Spleen (tissue), 11 donors: ENCODE data around the gene WDR35. TPM values are rescaled to one million over a fixed set of nuclear protein-coding genes. Genes with fewer than 3 reads are reported as not detected.
A peak's percentile ranks its signal among the peaks of the same experiment; 100 is the strongest.

ENCODE experiments used
- DNase-seq: peaks from one replicate; pipeline ENCODE4 v3.0.0-alpha.2; 2020
- H3K27ac ChIP-seq, 8 donors: fragments of 200-600 bp; sonication (generic) in 7 of 8; 1 replicate in 4 of 8; 2 replicates in 4 of 8; pipeline versions ENCODE4 v1.5.0 to v1.8.0; 2016 to 2021; ENCODE audit warnings: inconsistent platforms in 4 of 8, mild to moderate bottlenecking in 4 of 8, moderate library complexity in 1 of 8
- H3K27me3 ChIP-seq, 7 donors: fragments of 200-600 bp; sonication (generic) in 6 of 7; replicated peaks in 1 of 7; 1 replicate in 4 of 7; 2 replicates in 3 of 7; pipeline versions ENCODE4 v1.5.0 to v1.8.0; 2016 to 2021; ENCODE audit warnings: inconsistent platforms in 3 of 7, mild to moderate bottlenecking in 1 of 7
- H3K36me3 ChIP-seq, 6 donors: fragments of 200-600 bp; sonication (generic) in 5 of 6; 1 replicate in 4 of 6; 2 replicates in 2 of 6; pipeline versions ENCODE4 v1.5.0 to v1.8.0; 2016 to 2021; ENCODE audit warnings: inconsistent platforms in 2 of 6
- H3K4me1 ChIP-seq, 6 donors: fragments of 200-600 bp; sonication (generic) in 5 of 6; 1 replicate in 3 of 6; 2 replicates in 3 of 6; pipeline versions ENCODE4 v1.5.0 to v1.8.0; 2016 to 2021; ENCODE audit warnings: inconsistent platforms in 3 of 6
- H3K4me3 ChIP-seq, 8 donors: fragments of 200-600 bp; sonication (generic) in 7 of 8; 1 replicate in 4 of 8; 2 replicates in 4 of 8; pipeline versions ENCODE4 v1.5.0 to v1.8.0; 2016 to 2021; ENCODE audit warnings: inconsistent platforms in 4 of 8, mild to moderate bottlenecking in 4 of 8, moderate library complexity in 2 of 8
- H3K9me3 ChIP-seq, 8 donors: fragments of 200-600 bp; sonication (generic) in 7 of 8; 1 replicate in 4 of 8; 2 replicates in 4 of 8; pipeline versions ENCODE4 v1.5.0 to v1.8.0; 2016 to 2021; ENCODE audit warnings: inconsistent platforms in 4 of 8
- CTCF ChIP-seq, 11 experiments: fragments of 200-600 bp in 7 of 11; fragments of 450-650 bp in 4 of 11; sonication (generic) in 4 of 11; IDR thresholded peaks in 8 of 11; conservative IDR thresholded peaks in 3 of 11; 1 replicate in 7 of 11; 2 replicates in 4 of 11; pipeline versions ENCODE4 v1.4.0 to v1.8.0; 2016 to 2021; ENCODE audit warnings: antibody characterized with exemption in 11 of 11, inconsistent platforms in 4 of 11, mild to moderate bottlenecking in 1 of 11
- POLR2A ChIP-seq, 3 donors: fragments of 450-650 bp; IDR thresholded peaks; one replicate each; pipeline ENCODE4 v1.5.1; 2017; ENCODE audit warnings: antibody characterized with exemption in 3 of 3, mild to moderate bottlenecking in 1 of 3
- POLR2AphosphoS5 ChIP-seq, 3 donors: sonication (generic); formaldehyde crosslinking; IDR thresholded peaks; one replicate each; pipeline ENCODE4 v1.5.1; 2017; ENCODE audit warnings: antibody characterized with exemption in 3 of 3
- WGBS, 5 donors: extraction: QIAGEN DNeasy Blood & Tissue Kit in 3 of 5; methylation state at CpG; one replicate each; pipeline versions ENCODE4 v1.1.5 to v1.1.7; 2013 to 2018; 5-methylcytosine and 5-hydroxymethylcytosine counted together
- intact Hi-C: fragments of 100-400 bp; cut with DNase I; formaldehyde crosslinking; loops from one replicate; pipeline ENCODE4 v1.15.0; 2023; ENCODE audit warnings: low total_unique reads
- polyA plus RNA-seq, 3 donors: library from polyadenylated mRNA; stranded (reverse); fragments of 200-250 nt; gene quantifications; one replicate each; pipeline ENCODE4 v1.2.1, GENCODE V29; 2013
- total RNA-seq, 7 donors: library from RNA; depleted of rRNA in 3 of 7; stranded (reverse); fragments of >200 nt in 3 of 7; fragmentation: NEBNext Ultra II Directional in 4 of 7; extraction: Animal tissue kit (Norgen Biotek cat#: 25700) in 4 of 7; gene quantifications; one replicate each; pipeline versions ENCODE4 v1.1.0 to v1.2.1, GENCODE V29; 2016 to 2021
- donor health status: healthy with polysubstance abuse.
- donor health status: DM: no; HTN: no; CAD: no; lungs with moderate emphysema.
- donor health status: DM: no; HTN: no; CAD: no.
- donor health status: Bipolar disorder and iron deficiency.
- donor health status: healthy.
- donor health status: DM: no; HTN: no; CAD: no.
- donor health status: DM: yes; HTN: yes; CAD: no.

Gene WDR35
- total and polyA plus RNA-seq, 10 donors: 1.7 to 5.3 (median 3.8) TPM

GRCh38 chr2:19916385-19916950, 73.4 kb downstream of the WDR35 start:
- Histone ChIP-seq H3K9me3 (no peaks in the 10 kb centered on the region), H3K4me1 (no peaks in the 10 kb centered on the region), H3K27ac (no peak overlapping the region), H3K4me3 (no peak overlapping the region), H3K36me3 (peaks cover 0 to 18% (median 0%) of the 10 kb centered on the region in 6 donors), H3K27me3 (no peaks in the 10 kb centered on the region)
- intact Hi-C loops: no loop called here
- DNase-seq: no peak
- 74 to 93% (median 89%) methylated on average over 4 to 6 of the region's 6 CpGs for WGBS, 5 donors
- TF ChIP-seq POLR2A (IDR thresholded peaks at IDR 0.05): no peak
- TF ChIP-seq CTCF (IDR thresholded peaks at IDR 0.05 in 8 of 11, conservative IDR thresholded peaks at IDR 0.05 in 3 of 11): no peak
- no peak for TF ChIP-seq POLR2AphosphoS5 (IDR thresholded peaks at IDR 0.05)

- no peak for DNase-seq
- Histone ChIP-seq H3K9me3 (no peaks in the 10 kb centered on the region), H3K27me3 (no peaks in the 10 kb centered on the region), H3K27ac (no peak overlapping the region), H3K36me3 (peaks cover 0 to 19% (median 0%) of the 10 kb centered on the region in 6 donors), H3K4me1 (no peaks in the 10 kb centered on the region), H3K4me3 (no peak overlapping the region)
- TF ChIP-seq POLR2A (IDR thresholded peaks at IDR 0.05): no peak
- no peak for TF ChIP-seq POLR2AphosphoS5 (IDR thresholded peaks at IDR 0.05)
- no peak for TF ChIP-seq CTCF (IDR thresholded peaks at IDR 0.05 in 8 of 11, conservative IDR thresholded peaks at IDR 0.05 in 3 of 11)
- intact Hi-C loops: no loop called here
- WGBS, 5 donors: 80 to 95% (median 87%) methylated on average over 1 of the region's 1 CpG
Measured at GRCh38 chr2:19914266-19914975, 75.5 kb downstream of the WDR35 start.

GRCh38 chr2:19911808-19912509, 77.9 kb downstream of the WDR35 start:
- Histone ChIP-seq H3K4me1 (no peaks in the 10 kb centered on the region), H3K36me3 (peaks cover 0 to 19% (median 0%) of the 10 kb centered on the region in 6 donors), H3K27ac (no peak overlapping the region), H3K4me3 (no peak overlapping the region), H3K9me3 (no peaks in the 10 kb centered on the region), H3K27me3 (no peaks in the 10 kb centered on the region)
- DNase-seq: no peak
- WGBS, 5 donors: 92 to 98% (median 95%) methylated on average over 9 of the region's 9 CpGs
- TF ChIP-seq POLR2A (IDR thresholded peaks at IDR 0.05): no peak
- no peak for TF ChIP-seq POLR2AphosphoS5 (IDR thresholded peaks at IDR 0.05)
- TF ChIP-seq CTCF (IDR thresholded peaks at IDR 0.05 in 8 of 11, conservative IDR thresholded peaks at IDR 0.05 in 3 of 11): no peak
- intact Hi-C loops: no loop called here

GRCh38 chr2:19902216-19902740, 87.6 kb downstream of the WDR35 start:
- H3K36me3 ChIP-seq: no peaks in the 10 kb centered on the region
- DNase-seq: no peak
- TF ChIP-seq POLR2AphosphoS5 (IDR thresholded peaks at IDR 0.05) (no peak), POLR2A (IDR thresholded peaks at IDR 0.05) (no peak), CTCF (IDR thresholded peaks at IDR 0.05 in 8 of 11, conservative IDR thresholded peaks at IDR 0.05 in 3 of 11) (no peak)
- WGBS, 5 donors: 1 to 2% (median 1%) methylated on average over 20 to 21 of the region's 21 CpGs
- intact Hi-C loops: no loop called here
- peak overlapping the region; percentile 93 to 98 (median 96) for H3K27ac ChIP-seq
- no peaks in the 10 kb centered on the region for H3K27me3 ChIP-seq
- H3K9me3 ChIP-seq: no peaks in the 10 kb centered on the region
- H3K4me3 ChIP-seq: peak overlapping the region; percentile 57 to 81 (median 70)
- peaks cover 23 to 48% (median 41%) of the 10 kb centered on the region in 6 donors for H3K4me1 ChIP-seq
